ENCODE results near the gene DMKN.

The DMKN gene

GRCh38 chr19:35517342-35517741, 3.9 kb upstream of the DMKN start:
- no peaks in the 10 kb centered on the region for H3K79me2 ChIP-seq (ENCODE audit: control insufficient read depth, insufficient read depth, low read length)
- H3K4me3 ChIP-seq (ENCODE audit: low read length): no peak overlapping the region
- no peak overlapping the region for H4K5ac ChIP-seq (ENCODE audit: low read length)
- H3K79me1 ChIP-seq (ENCODE audit: low read length): no peaks in the 10 kb centered on the region
- no peak overlapping the region for H3K56ac ChIP-seq (ENCODE audit: low read length)
- no peak overlapping the region for H4K8ac ChIP-seq (ENCODE audit: low read depth, low read length)
- no peaks in the 10 kb centered on the region for H3K27me3 ChIP-seq (ENCODE audit: insufficient read depth, low read length, poor library complexity)
- H2AK5ac ChIP-seq (ENCODE audit: low read length): no peak overlapping the region
- no peak overlapping the region for H2BK120ac ChIP-seq (ENCODE audit: low read depth, low read length)
- no peak overlapping the region for H3K27ac ChIP-seq (ENCODE audit: low read depth, low read length)
- no peaks in the 10 kb centered on the region for H3K4me1 ChIP-seq (ENCODE audit: control insufficient read depth, low read depth, low read length)
- no peak overlapping the region for H3K18ac ChIP-seq (ENCODE audit: low read length)
- no peak overlapping the region for H3K4me2 ChIP-seq (ENCODE audit: low read length)
- H2BK5ac ChIP-seq (ENCODE audit: low read length): no peak overlapping the region
- WGBS (ENCODE audit: extremely low coverage, insufficient coverage, low lambda C conversion rate): no CpG with 5 or more reads among the region's 2 CpGs
- no peak for DNase-seq
- H3K23ac ChIP-seq (ENCODE audit: low read length): no peak overlapping the region
- no peak overlapping the region for H2BK15ac ChIP-seq (replicated peaks; ENCODE audit: low read depth)
- H3K36me3 ChIP-seq (ENCODE audit: control insufficient read depth, insufficient read depth, low read length): no peaks in the 10 kb centered on the region
- no peak overlapping the region for H3K9ac ChIP-seq (ENCODE audit: low read length)
- no peak overlapping the region for H3K4ac ChIP-seq (ENCODE audit: low read depth, low read length)

GRCh38 chr19:35516310-35516709, 2.9 kb upstream of the DMKN start:
- H4K8ac ChIP-seq (ENCODE audit: low read depth, low read length): no peak overlapping the region
- no peak overlapping the region for H2BK5ac ChIP-seq (ENCODE audit: low read length)
- no peak overlapping the region for H2BK120ac ChIP-seq (ENCODE audit: low read depth, low read length)
- H2BK15ac ChIP-seq (replicated peaks; ENCODE audit: low read depth): no peak overlapping the region
- no peak overlapping the region for H3K9ac ChIP-seq (ENCODE audit: low read length)
- H3K79me2 ChIP-seq (ENCODE audit: control insufficient read depth, insufficient read depth, low read length): no peaks in the 10 kb centered on the region
- no peak overlapping the region for H3K4me2 ChIP-seq (ENCODE audit: low read length)
- no peak overlapping the region for H2AK5ac ChIP-seq (ENCODE audit: low read length)
- H3K27ac ChIP-seq (ENCODE audit: low read depth, low read length): no peak overlapping the region
- no peak overlapping the region for H3K4me3 ChIP-seq (ENCODE audit: low read length)
- no CpG with 5 or more reads among the region's 3 CpGs for WGBS (ENCODE audit: extremely low coverage, insufficient coverage, low lambda C conversion rate)
- H3K56ac ChIP-seq (ENCODE audit: low read length): no peak overlapping the region
- no peak overlapping the region for H3K4ac ChIP-seq (ENCODE audit: low read depth, low read length)
- no peak overlapping the region for H3K18ac ChIP-seq (ENCODE audit: low read length)
- no peak for DNase-seq
- H3K36me3 ChIP-seq (ENCODE audit: control insufficient read depth, insufficient read depth, low read length): no peaks in the 10 kb centered on the region
- H3K27me3 ChIP-seq (ENCODE audit: insufficient read depth, low read length, poor library complexity): no peaks in the 10 kb centered on the region
- H3K4me1 ChIP-seq (ENCODE audit: control insufficient read depth, low read depth, low read length): no peaks in the 10 kb centered on the region
- no peaks in the 10 kb centered on the region for H3K79me1 ChIP-seq (ENCODE audit: low read length)
- H4K5ac ChIP-seq (ENCODE audit: low read length): no peak overlapping the region
- no peak overlapping the region for H3K23ac ChIP-seq (ENCODE audit: low read length)

- WGBS (ENCODE audit: extremely low coverage, insufficient coverage, low lambda C conversion rate): no CpG with 5 or more reads among the region's 20 CpGs
- no peaks in the 10 kb centered on the region for H3K27me3 ChIP-seq (ENCODE audit: insufficient read depth, low read length, poor library complexity)
Observed at GRCh38 chr19:35514282-35514809, 897 bp upstream of the DMKN start.

GRCh38 chr19:35512831-35513627, 420 bp downstream of the DMKN start:
- peaks cover 5% of the 10 kb centered on the region for H3K79me1 ChIP-seq (ENCODE audit: low read length)
- no peak overlapping the region for H3K4ac ChIP-seq (ENCODE audit: low read depth, low read length)
- H2BK15ac ChIP-seq (replicated peaks; ENCODE audit: low read depth): no peak overlapping the region
- H3K27ac ChIP-seq (ENCODE audit: low read depth, low read length): no peak overlapping the region
- WGBS (ENCODE audit: extremely low coverage, insufficient coverage, low lambda C conversion rate): no CpG with 5 or more reads among the region's 15 CpGs
- H3K9ac ChIP-seq (ENCODE audit: low read length): no peak overlapping the region
- H3K4me3 ChIP-seq (ENCODE audit: low read length): no peak overlapping the region
- H4K8ac ChIP-seq (ENCODE audit: low read depth, low read length): no peak overlapping the region
- no peak for DNase-seq
- no peaks in the 10 kb centered on the region for H3K27me3 ChIP-seq (ENCODE audit: insufficient read depth, low read length, poor library complexity)
- no peak overlapping the region for H2BK5ac ChIP-seq (ENCODE audit: low read length)
- H4K5ac ChIP-seq (ENCODE audit: low read length): no peak overlapping the region
- H3K79me2 ChIP-seq (ENCODE audit: control insufficient read depth, insufficient read depth, low read length): peaks cover 12% of the 10 kb centered on the region
- no peaks in the 10 kb centered on the region for H3K36me3 ChIP-seq (ENCODE audit: control insufficient read depth, insufficient read depth, low read length)
- H3K4me2 ChIP-seq (ENCODE audit: low read length): no peak overlapping the region
- H3K4me1 ChIP-seq (ENCODE audit: control insufficient read depth, low read depth, low read length): no peaks in the 10 kb centered on the region
- H3K23ac ChIP-seq (ENCODE audit: low read length): no peak overlapping the region
- no peak overlapping the region for H3K56ac ChIP-seq (ENCODE audit: low read length)
- H2BK120ac ChIP-seq (ENCODE audit: low read depth, low read length): no peak overlapping the region
- no peak overlapping the region for H2AK5ac ChIP-seq (ENCODE audit: low read length)
- H3K18ac ChIP-seq (ENCODE audit: low read length): no peak overlapping the region

More at GRCh38 chr19:35514282-35514809, 897 bp upstream of the DMKN start:
- Histone ChIP-seq H2BK15ac (replicated peaks; ENCODE audit: low read depth) (no peak overlapping the region), H3K4me1 (ENCODE audit: control insufficient read depth, low read depth, low read length) (no peaks in the 10 kb centered on the region), H3K18ac (ENCODE audit: low read length) (no peak overlapping the region), H3K23ac (ENCODE audit: low read length) (no peak overlapping the region), H3K27ac (ENCODE audit: low read depth, low read length) (no peak overlapping the region), H2BK120ac (ENCODE audit: low read depth, low read length) (no peak overlapping the region), H3K4me2 (ENCODE audit: low read length) (no peak overlapping the region), H3K4ac (ENCODE audit: low read depth, low read length) (no peak overlapping the region), H3K56ac (ENCODE audit: low read length) (peak overlapping the region; percentile 45), H3K4me3 (ENCODE audit: low read length) (no peak overlapping the region), H3K79me2 (ENCODE audit: control insufficient read depth, insufficient read depth, low read length) (peaks cover 3% of the 10 kb centered on the region), H4K8ac (ENCODE audit: low read depth, low read length) (no peak overlapping the region), H4K5ac (ENCODE audit: low read length) (no peak overlapping the region), H2AK5ac (ENCODE audit: low read length) (no peak overlapping the region), H2BK5ac (ENCODE audit: low read length) (no peak overlapping the region), H3K79me1 (ENCODE audit: low read length) (peaks cover 2% of the 10 kb centered on the region), H3K36me3 (ENCODE audit: control insufficient read depth, insufficient read depth, low read length) (no peaks in the 10 kb centered on the region), H3K9ac (ENCODE audit: low read length) (peak overlapping the region; percentile 25)
- peak; percentile 32 for DNase-seq

GRCh38 chr19:35511337-35511736, 2.1 kb downstream of the DMKN start:
- WGBS (ENCODE audit: extremely low coverage, insufficient coverage, low lambda C conversion rate): no CpG with 5 or more reads among the region's 7 CpGs
- Histone ChIP-seq H3K4me3 (ENCODE audit: low read length) (no peak overlapping the region), H4K5ac (ENCODE audit: low read length) (no peak overlapping the region), H3K18ac (ENCODE audit: low read length) (no peak overlapping the region), H3K79me1 (ENCODE audit: low read length) (peaks cover 13% of the 10 kb centered on the region), H3K23ac (ENCODE audit: low read length) (no peak overlapping the region), H3K4ac (ENCODE audit: low read depth, low read length) (no peak overlapping the region), H3K4me1 (ENCODE audit: control insufficient read depth, low read depth, low read length) (no peaks in the 10 kb centered on the region), H3K27me3 (ENCODE audit: insufficient read depth, low read length, poor library complexity) (no peaks in the 10 kb centered on the region), H2BK15ac (replicated peaks; ENCODE audit: low read depth) (no peak overlapping the region), H3K79me2 (ENCODE audit: control insufficient read depth, insufficient read depth, low read length) (peaks cover 24% of the 10 kb centered on the region), H2BK120ac (ENCODE audit: low read depth, low read length) (no peak overlapping the region), H3K9ac (ENCODE audit: low read length) (no peak overlapping the region), H3K36me3 (ENCODE audit: control insufficient read depth, insufficient read depth, low read length) (no peaks in the 10 kb centered on the region), H3K4me2 (ENCODE audit: low read length) (no peak overlapping the region), H2BK5ac (ENCODE audit: low read length) (no peak overlapping the region), H4K8ac (ENCODE audit: low read depth, low read length) (no peak overlapping the region), H3K56ac (ENCODE audit: low read length) (no peak overlapping the region), H2AK5ac (ENCODE audit: low read length) (no peak overlapping the region), H3K27ac (ENCODE audit: low read depth, low read length) (no peak overlapping the region)
- no peak for DNase-seq

All from mesendoderm (in vitro differentiated cells).